BLaER1 treated with 17β-estradiol and CSF1 and Interleukin-3, amounts not matched to agents 10 nM and 100 nM (cell line): ENCODE results near the gene TRIM15.
A peak's percentile ranks its signal among the peaks of the same experiment; 100 is the strongest.

Experiments used
- H3K27ac ChIP-seq, 11 experiments: shearing (Covaris generic); formaldehyde crosslinking; 2 replicates each; pipeline ENCODE4 v1.8.1; 2022
- H3K27me3 ChIP-seq, 11 experiments: shearing (Covaris generic); formaldehyde crosslinking; 2 replicates each; pipeline ENCODE4 v1.8.1; 2022
- H3K36me3 ChIP-seq, 11 experiments: shearing (Covaris generic); formaldehyde crosslinking; 2 replicates each; pipeline ENCODE4 v1.8.1; 2022
- H3K4me1 ChIP-seq, 10 experiments: shearing (Covaris generic); formaldehyde crosslinking; 2 replicates each; pipeline ENCODE4 v1.8.1; 2022
- H3K4me2 ChIP-seq, 11 experiments: shearing (Covaris generic); formaldehyde crosslinking; 2 replicates each; pipeline ENCODE4 v1.8.1; 2022
- H3K4me3 ChIP-seq, 10 experiments: shearing (Covaris generic); formaldehyde crosslinking; 2 replicates each; pipeline ENCODE4 v1.8.1; 2022
- H3K9ac ChIP-seq, 11 experiments: shearing (Covaris generic); formaldehyde crosslinking; 2 replicates each; pipeline ENCODE4 v1.8.1; 2022
- H3K9me3 ChIP-seq, 11 experiments: shearing (Covaris generic); formaldehyde crosslinking; replicated peaks in 1 of 11; 2 replicates each; pipeline ENCODE4 v1.8.1; 2022
- H4K20me1 ChIP-seq, 11 experiments: shearing (Covaris generic); formaldehyde crosslinking; 2 replicates each; pipeline ENCODE4 v1.8.1; 2022
- Cebpa-rat ChIP-seq, 11 experiments: shearing (Covaris generic); IDR thresholded peaks; 2 replicates each; pipeline ENCODE4 v1.8.1; 2022

TRIM15 gene

GRCh38 chr6:30167101-30167500 is 3.8 kb downstream of the TRIM15 start:
- peaks cover 9 to 18% (median 17%) of the 10 kb centered on the region in 11 experiments for H3K27me3 ChIP-seq
- H3K4me3 ChIP-seq, result no peak overlapping the region
- H4K20me1 ChIP-seq, result no peaks in the 10 kb centered on the region; a peak in 1 of 22 replicates
- no peak overlapping the region for H3K9ac ChIP-seq
- no peak overlapping the region for H3K27ac ChIP-seq
- TF ChIP-seq Cebpa-rat (IDR thresholded peaks at IDR 0.05), result no peak
- H3K9me3 ChIP-seq, result no peaks in the 10 kb centered on the region
- peaks cover 0 to 10% (median 8%) of the 10 kb centered on the region in 10 experiments; a peak in 15 of 20 replicates for H3K4me1 ChIP-seq
- no peaks in the 10 kb centered on the region for H3K36me3 ChIP-seq
- no peak overlapping the region for H3K4me2 ChIP-seq

- no peaks in the 10 kb centered on the region for H3K36me3 ChIP-seq
- no peaks in the 10 kb centered on the region; a peak in 1 of 22 replicates for H4K20me1 ChIP-seq
- no peak overlapping the region for H3K27ac ChIP-seq
- H3K4me2 ChIP-seq, result no peak overlapping the region
- H3K4me1 ChIP-seq, result peaks cover 0 to under 1% (median 0%) of the 10 kb centered on the region in 10 experiments; a peak in 1 of 20 replicates
- H3K9me3 ChIP-seq, result no peaks in the 10 kb centered on the region
- no peak overlapping the region for H3K4me3 ChIP-seq
- H3K27me3 ChIP-seq, result peaks cover 12 to 26% (median 21%) of the 10 kb centered on the region in 11 experiments
- no peak for TF ChIP-seq Cebpa-rat (IDR thresholded peaks at IDR 0.05)
- H3K9ac ChIP-seq, result no peak overlapping the region
These were observed 5.4 kb downstream of the TRIM15 start for GRCh38 chr6:30168741-30169140.

GRCh38 chr6:30169658-30170614 is 6.6 kb downstream of the TRIM15 start:
- H3K27me3 ChIP-seq, result peaks cover 12 to 26% (median 21%) of the 10 kb centered on the region in 11 experiments
- H3K27ac ChIP-seq, result no peak overlapping the region
- TF ChIP-seq Cebpa-rat (IDR thresholded peaks at IDR 0.05), result no peak
- no peaks in the 10 kb centered on the region for H3K4me1 ChIP-seq
- no peak overlapping the region for H3K4me3 ChIP-seq
- H3K4me2 ChIP-seq, result no peak overlapping the region
- no peaks in the 10 kb centered on the region for H3K36me3 ChIP-seq
- H3K9ac ChIP-seq, result no peak overlapping the region
- H4K20me1 ChIP-seq, result no peaks in the 10 kb centered on the region; a peak in 1 of 22 replicates
- H3K9me3 ChIP-seq, result no peaks in the 10 kb centered on the region

GRCh38 chr6:30171677-30172471 is 8.5 kb downstream of the TRIM15 start:
- H3K27ac ChIP-seq, result no peak overlapping the region
- peak overlapping the region in 5 of 11 experiments; percentile 10 to 29 (median 18); a peak in 4 of 22 replicates for H3K4me2 ChIP-seq
- H3K27me3 ChIP-seq, result peaks cover 12 to 26% (median 21%) of the 10 kb centered on the region in 11 experiments
- H3K4me1 ChIP-seq, result no peaks in the 10 kb centered on the region
- no peaks in the 10 kb centered on the region; a peak in 1 of 22 replicates for H4K20me1 ChIP-seq
- H3K36me3 ChIP-seq, result no peaks in the 10 kb centered on the region
- no peak overlapping the region for H3K9ac ChIP-seq
- TF ChIP-seq Cebpa-rat (IDR thresholded peaks at IDR 0.05), result no peak
- no peaks in the 10 kb centered on the region for H3K9me3 ChIP-seq
- no peak overlapping the region for H3K4me3 ChIP-seq

GRCh38 chr6:30172681-30173080 is 9.3 kb downstream of the TRIM15 start:
- H4K20me1 ChIP-seq, result no peaks in the 10 kb centered on the region; a peak in 1 of 22 replicates
- H3K9me3 ChIP-seq, result no peaks in the 10 kb centered on the region
- no peak overlapping the region for H3K9ac ChIP-seq
- H3K4me2 ChIP-seq, result no peak overlapping the region
- no peak overlapping the region for H3K4me3 ChIP-seq
- no peaks in the 10 kb centered on the region for H3K36me3 ChIP-seq
- no peak overlapping the region for H3K27ac ChIP-seq
- TF ChIP-seq Cebpa-rat (IDR thresholded peaks at IDR 0.05), result no peak
- H3K27me3 ChIP-seq, result peaks cover 12 to 26% (median 21%) of the 10 kb centered on the region in 11 experiments
- no peaks in the 10 kb centered on the region for H3K4me1 ChIP-seq

GRCh38 chr6:30175765-30176164 is 12.4 kb downstream of the TRIM15 start:
- no peak for TF ChIP-seq Cebpa-rat (IDR thresholded peaks at IDR 0.05)
- no peaks in the 10 kb centered on the region for H4K20me1 ChIP-seq

GRCh38 chr6:30178837-30179236 is 15.5 kb downstream of the TRIM15 start:
- peaks cover 25 to 32% (median 29%) of the 10 kb centered on the region in 11 experiments for H3K9me3 ChIP-seq
- H3K27ac ChIP-seq, result no peak overlapping the region
- H3K4me2 ChIP-seq, result no peak overlapping the region
- H3K36me3 ChIP-seq, result peaks cover 0 to 7% (median under 1%) of the 10 kb centered on the region in 11 experiments; a peak in 9 of 22 replicates
- H3K4me1 ChIP-seq, result no peaks in the 10 kb centered on the region
- TF ChIP-seq Cebpa-rat (IDR thresholded peaks at IDR 0.05), result no peak
- no peaks in the 10 kb centered on the region for H4K20me1 ChIP-seq
- H3K9ac ChIP-seq, result no peak overlapping the region
- H3K27me3 ChIP-seq, result no peaks in the 10 kb centered on the region
- H3K4me3 ChIP-seq, result no peak overlapping the region

More at GRCh38 chr6:30175765-30176164, 12.4 kb downstream of the TRIM15 start:
- H3K27me3 ChIP-seq, result peaks cover 12 to 22% (median 18%) of the 10 kb centered on the region in 11 experiments
- H3K4me3 ChIP-seq, result no peak overlapping the region
- H3K27ac ChIP-seq, result no peak overlapping the region
- no peak overlapping the region for H3K9ac ChIP-seq
- H3K4me1 ChIP-seq, result no peaks in the 10 kb centered on the region
- H3K36me3 ChIP-seq, result 0 out of 22 replicates have a peak, but pooled peaks cover 0 to 5% (median 0%) of the 10 kb centered on the region in 11 experiments
- H3K4me2 ChIP-seq, result no peak overlapping the region
- peaks cover 14 to 19% (median 16%) of the 10 kb centered on the region in 11 experiments for H3K9me3 ChIP-seq

- Histone ChIP-seq H3K9ac (no peak overlapping the region), H3K4me2 (no peak overlapping the region), H4K20me1 (peaks cover 0 to 2% (median 0%) of the 10 kb centered on the region in 11 experiments; a peak in 1 of 22 replicates), H3K4me3 (no peak overlapping the region), H3K9me3 (peaks cover 25 to 32% (median 29%) of the 10 kb centered on the region in 11 experiments), H3K27ac (no peak overlapping the region), H3K36me3 (peaks cover 7 to 20% (median 13%) of the 10 kb centered on the region in 11 experiments), H3K27me3 (no peaks in the 10 kb centered on the region), H3K4me1 (no peaks in the 10 kb centered on the region)
- TF ChIP-seq Cebpa-rat (IDR thresholded peaks at IDR 0.05), result no peak
These were observed 16.8 kb downstream of the TRIM15 start for GRCh38 chr6:30180145-30180544.
